HS-5 (cell line): ENCODE results near the gene SNTA1.
"Not testable (repeated sequence)": the region's sequence is repeated elsewhere in the genome, so short reads cannot be mapped to it uniquely, and the experiment has no call there.

Experiments
- DNase-seq: peaks from one replicate; pipeline ENCODE4 v3.0.0-alpha.2; 2012; ENCODE audit warnings: low read depth

Gene SNTA1

GRCh38 chr20:33431797-33432381, 11.7 kb downstream of the SNTA1 start:
- DNase-seq: no peak

GRCh38 chr20:33423875-33424274, 19.7 kb downstream of the SNTA1 start:
- DNase-seq: not testable (repeated sequence)

GRCh38 chr20:33423141-33423834, 20.3 kb downstream of the SNTA1 start:
- peak; percentile 54 for DNase-seq

GRCh38 chr20:33419140-33419974, 24.2 kb downstream of the SNTA1 start:
- DNase-seq: no peak

GRCh38 chr20:33418033-33418432, 25.5 kb downstream of the SNTA1 start:
- no peak for DNase-seq

- no peak for DNase-seq
Measured at GRCh38 chr20:33415948-33416347, 27.6 kb downstream of the SNTA1 start.

GRCh38 chr20:33412484-33412838, 31.1 kb downstream of the SNTA1 start:
- DNase-seq: no peak

- DNase-seq: no peak
Measured at GRCh38 chr20:33411711-33412483, 31.7 kb downstream of the SNTA1 start.

- no peak for DNase-seq
Measured at GRCh38 chr20:33411242-33411641, 32.3 kb downstream of the SNTA1 start.

GRCh38 chr20:33410081-33410742, 33.4 kb downstream of the SNTA1 start:
- no peak for DNase-seq

- DNase-seq: no peak
Measured at GRCh38 chr20:33408716-33409654, 34.6 kb downstream of the SNTA1 start.

GRCh38 chr20:33408313-33408712, 35.2 kb downstream of the SNTA1 start:
- no peak for DNase-seq

GRCh38 chr20:33407796-33408195, 35.8 kb downstream of the SNTA1 start:
- DNase-seq: no peak

- no peak for DNase-seq
Measured at GRCh38 chr20:33407251-33407650, 36.3 kb downstream of the SNTA1 start.

- no peak for DNase-seq
Measured at GRCh38 chr20:33404281-33404680, 39.3 kb downstream of the SNTA1 start.

- DNase-seq: no peak
Measured at GRCh38 chr20:33401921-33402369, 41.6 kb downstream of the SNTA1 start.

- DNase-seq: peak; percentile 73
Measured at GRCh38 chr20:33401184-33401920, 42.2 kb downstream of the SNTA1 start, which contains the start of gene CDK5RAP1. TSS of gene CDK5RAP1 (minus strand) at chr20:33401519. CDS start at chr20:33397064, 4,455 bp downstream.

GRCh38 chr20:33400812-33401183, 42.8 kb downstream of the SNTA1 start:
- DNase-seq: no peak

GRCh38 chr20:33399924-33400323, 43.6 kb downstream of the SNTA1 start:
- DNase-seq: no peak

GRCh38 chr20:33394718-33395117, 48.8 kb downstream of the SNTA1 start:
- no peak for DNase-seq
